Pancreas (tissue), 10 donors: ENCODE measurements around the gene VAMP4. TPM values are rescaled to one million over a fixed set of nuclear protein-coding genes. Genes with fewer than 3 reads are reported as not detected.

Source experiments
- ATAC-seq, 4 donors: fragments of 200-7000 bp; cut with Tn5 transposase; one replicate each; pipeline versions ENCODE4 v1.8.0 to v1.9.1; 2020; ENCODE audit warnings: mild to moderate bottlenecking in 4 of 4, moderate library complexity in 4 of 4
- DNase-seq, 6 donors: peaks; one replicate each; pipeline ENCODE4 v3.0.0-alpha.2; 2020
- FAIRE-seq: peaks from 2 replicates; lab custom pipeline; 2012; peaks lifted over from hg19 to GRCh38; lab: Jason Lieb, UNC
- H3K27ac ChIP-seq, 4 donors: fragments of 200-600 bp; sonication (generic); 1 replicate in 3 of 4; 2 replicates in 1 of 4; pipeline versions ENCODE4 v1.5.0 to v1.8.0; 2020
- H3K27me3 ChIP-seq, 4 donors: fragments of 200-600 bp; one replicate each; pipeline ENCODE4 v1.8.0; 2021
- H3K36me3 ChIP-seq, 3 donors: fragments of 200-600 bp; sonication (generic) in 1 of 3; one replicate each; pipeline versions ENCODE4 v1.5.0 to v1.8.0; 2020 to 2021
- H3K4me1 ChIP-seq, 3 donors: fragments of 200-600 bp; one replicate each; pipeline ENCODE4 v1.8.0; 2021
- H3K4me3 ChIP-seq, 4 donors: fragments of 200-600 bp; sonication (generic) in 2 of 4; one replicate each; pipeline versions ENCODE4 v1.5.0 to v1.8.0; 2020 to 2021
- H3K9me3 ChIP-seq, 4 donors: fragments of 200-600 bp; one replicate each; pipeline ENCODE4 v1.8.0; 2021
- WGBS, 2 donors: extraction: QIAGEN DNeasy Blood & Tissue Kit; methylation state at CpG; one replicate each; pipeline ENCODE4 v1.1.7; 2013; 5-methylcytosine and 5-hydroxymethylcytosine counted together
- intact Hi-C, 3 donors: fragments of 100-400 bp; cut with DNase I; formaldehyde crosslinking; loops; one replicate each; pipeline versions ENCODE4 v1.11.1 to v1.14.2; 2022
- polyA plus RNA-seq, 2 donors: library from polyadenylated mRNA; stranded (reverse); fragments of 200-250 nt; gene quantifications; one replicate each; pipeline ENCODE4 v1.2.3, GENCODE V29; 2013
- total RNA-seq, 6 donors: library from RNA; stranded (reverse); fragmentation: NEBNext Ultra II Directional in 4 of 6; extraction: Animal tissue kit (Norgen Biotek cat#: 25700) in 4 of 6; gene quantifications; one replicate each; pipeline versions ENCODE4 v1.2.1 to v1.2.4, GENCODE V29; 2021 to 2023
- TF ChIP-seq, protein P1 (sequence below), 4 donors: fragments of 200-600 bp; sonication (generic) in 3 of 4; IDR thresholded peaks; one replicate each; pipeline versions ENCODE4 v1.5.0 to v1.8.0; 2021; ENCODE audit warnings: antibody characterized with exemption in 4 of 4
- donor health status: healthy with polysubstance abuse.
- donor health status: DM: no; HTN: no; CAD: no; lungs with moderate emphysema.
- donor health status: DM: no; HTN: no; CAD: no.
- donor health status: control.
- donor health status: control.
- donor health status: Bipolar disorder and iron deficiency.
- donor health status: DM: yes; HTN: yes; CAD: no.
- donor health status: DM: no; HTN: no; CAD: no.
- donor health status: DM: no; HTN: no; CAD: no.
- donor health status: DM: yes; HTN: yes; CAD: no.

Gene VAMP4
- total and polyA plus RNA-seq, 8 donors = 3.2 to 7.6 (median 6.2) TPM

DNA sequence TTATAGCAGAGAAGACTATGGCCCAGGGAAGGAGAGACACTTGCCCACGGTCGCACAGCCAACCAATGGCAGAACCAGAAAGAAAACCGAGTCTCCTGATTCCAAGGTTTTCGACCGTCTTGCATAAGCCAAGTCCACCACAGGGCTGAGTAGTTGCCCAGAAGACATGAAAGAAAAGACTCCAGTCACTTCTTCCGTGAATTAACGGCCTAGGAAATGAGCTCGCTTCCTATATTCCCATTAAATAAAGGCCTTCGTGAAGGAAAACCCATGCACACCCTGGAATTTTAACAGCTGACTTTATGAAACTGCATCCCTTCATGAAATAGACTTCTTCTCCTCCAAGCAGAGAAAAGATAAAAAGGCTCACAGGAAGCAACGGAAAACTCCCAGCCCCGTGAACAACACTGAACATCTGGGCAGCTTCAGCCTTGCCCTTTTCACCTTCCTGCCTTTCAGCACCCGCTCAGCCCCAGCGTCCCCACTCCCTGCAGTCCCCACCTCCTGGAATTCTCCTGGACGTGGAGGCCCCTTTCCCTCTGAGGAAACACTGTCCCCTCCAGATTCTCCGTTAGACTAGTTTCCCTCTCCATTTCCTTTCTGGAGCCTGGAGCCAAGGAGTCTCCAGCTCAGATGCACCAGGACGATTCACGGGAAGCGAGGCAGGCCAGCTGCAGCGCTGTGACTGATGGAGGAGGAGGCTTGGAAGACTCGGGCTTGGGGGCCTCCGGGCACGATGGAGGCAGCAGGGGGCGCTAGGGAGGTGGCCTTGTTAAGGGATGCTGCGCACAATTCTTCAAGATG lies 86.7 kb downstream of the VAMP4 start:
- Histone ChIP-seq H3K4me1 (no peaks in the 10 kb centered on the region), H3K36me3 (no peaks in the 10 kb centered on the region), H3K27me3 (no peaks in the 10 kb centered on the region), H3K4me3 (no peak overlapping the region), H3K9me3 (no peaks in the 10 kb centered on the region), H3K27ac (peak overlapping the region in 3 of 4 donors; percentile 22 to 57 (median 42))
- no peak for FAIRE-seq
- ATAC-seq = peak in 3 of 4 donors; percentile 62 to 73 (median 68)
- 36 to 52% methylated on average over 24 of the region's 24 CpGs for WGBS, 2 donors
- DNase-seq = peak; percentile 12 to 74 (median 39)
- intact Hi-C loops = no loop called here
- TF ChIP-seq, protein P1, sequence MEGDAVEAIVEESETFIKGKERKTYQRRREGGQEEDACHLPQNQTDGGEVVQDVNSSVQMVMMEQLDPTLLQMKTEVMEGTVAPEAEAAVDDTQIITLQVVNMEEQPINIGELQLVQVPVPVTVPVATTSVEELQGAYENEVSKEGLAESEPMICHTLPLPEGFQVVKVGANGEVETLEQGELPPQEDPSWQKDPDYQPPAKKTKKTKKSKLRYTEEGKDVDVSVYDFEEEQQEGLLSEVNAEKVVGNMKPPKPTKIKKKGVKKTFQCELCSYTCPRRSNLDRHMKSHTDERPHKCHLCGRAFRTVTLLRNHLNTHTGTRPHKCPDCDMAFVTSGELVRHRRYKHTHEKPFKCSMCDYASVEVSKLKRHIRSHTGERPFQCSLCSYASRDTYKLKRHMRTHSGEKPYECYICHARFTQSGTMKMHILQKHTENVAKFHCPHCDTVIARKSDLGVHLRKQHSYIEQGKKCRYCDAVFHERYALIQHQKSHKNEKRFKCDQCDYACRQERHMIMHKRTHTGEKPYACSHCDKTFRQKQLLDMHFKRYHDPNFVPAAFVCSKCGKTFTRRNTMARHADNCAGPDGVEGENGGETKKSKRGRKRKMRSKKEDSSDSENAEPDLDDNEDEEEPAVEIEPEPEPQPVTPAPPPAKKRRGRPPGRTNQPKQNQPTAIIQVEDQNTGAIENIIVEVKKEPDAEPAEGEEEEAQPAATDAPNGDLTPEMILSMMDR (IDR thresholded peaks at IDR 0.05) = peak in 1 of 4 donors; percentile 12

GRCh38 chr1:171654201-171654941 lies 87.5 kb downstream of the VAMP4 start:
- DNase-seq = no peak
- H3K36me3 ChIP-seq = no peaks in the 10 kb centered on the region
- no peaks in the 10 kb centered on the region for H3K27me3 ChIP-seq
- 43 to 51% methylated on average over 8 of the region's 8 CpGs for WGBS, 2 donors
- no peaks in the 10 kb centered on the region for H3K9me3 ChIP-seq
- TF ChIP-seq, protein P1 (IDR thresholded peaks at IDR 0.05) = no peak
- peak in 3 of 4 donors; percentile 47 to 65 (median 55) for ATAC-seq
- FAIRE-seq = no peak
- peak overlapping the region in 3 of 4 donors; percentile 22 to 57 (median 42) for H3K27ac ChIP-seq
- H3K4me3 ChIP-seq = no peak overlapping the region
- intact Hi-C loops = no loop called here
- no peaks in the 10 kb centered on the region for H3K4me1 ChIP-seq

DNA sequence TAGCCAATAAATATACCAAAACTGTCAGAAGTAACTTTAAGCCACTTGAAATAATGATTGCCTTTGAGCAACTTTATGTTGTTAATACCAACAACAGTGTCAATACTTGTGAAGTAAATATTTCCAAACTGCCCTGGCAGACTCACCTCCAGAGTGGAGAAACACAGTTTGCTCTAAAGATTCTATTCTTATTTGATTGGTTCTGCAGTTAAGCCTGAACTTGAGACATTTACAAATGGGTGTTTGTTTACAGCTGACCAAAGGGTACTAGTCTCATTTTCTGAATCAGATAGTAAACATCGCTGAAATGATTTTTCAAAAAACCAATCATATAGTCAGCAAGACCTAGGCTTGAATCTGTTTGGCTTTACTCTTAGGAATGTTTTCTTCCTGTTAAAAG lies 88.1 kb downstream of the VAMP4 start:
- TF ChIP-seq, protein P1 (IDR thresholded peaks at IDR 0.05) = no peak

DNA sequence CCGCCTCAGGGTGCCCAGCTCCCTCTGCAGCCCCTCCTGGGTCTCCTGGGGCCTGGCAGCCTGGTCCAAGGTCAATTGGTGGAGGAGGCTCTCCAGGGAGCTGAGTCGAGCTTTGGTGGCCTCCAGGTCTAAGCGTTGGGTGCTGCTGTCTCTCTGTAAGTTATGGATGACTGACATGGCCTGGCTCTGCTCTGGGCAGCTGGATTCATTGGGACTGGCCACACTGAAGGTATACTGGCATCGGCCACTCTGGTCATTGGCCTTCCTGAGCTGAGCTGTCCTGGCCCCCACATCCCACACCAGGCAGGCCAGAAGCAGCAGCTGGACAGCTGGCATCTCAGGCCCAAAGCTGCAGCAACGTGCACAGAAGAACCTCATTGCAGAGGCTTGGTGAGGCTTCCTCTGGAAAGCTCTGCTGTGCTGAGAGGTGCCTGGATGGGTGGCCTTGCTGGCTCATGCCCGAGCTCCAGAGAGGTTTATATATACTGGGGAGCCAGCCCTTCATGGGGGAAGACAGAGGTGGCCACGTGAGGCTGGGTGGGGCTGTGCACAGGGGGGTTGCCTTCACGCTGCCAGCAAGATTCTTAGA lies 89.5 kb downstream of the VAMP4 start, which contains the start of gene MYOC:
MYOC (minus strand) TSS at position 455 of the 589 bp plus-strand sequence; CDS start at position 378, 77 bp downstream.
- Histone ChIP-seq H3K4me1 (no peaks in the 10 kb centered on the region), H3K27me3 (no peaks in the 10 kb centered on the region), H3K9me3 (no peaks in the 10 kb centered on the region), H3K27ac (no peak within 1 kb of the TSS), H3K4me3 (no peak within 1 kb of the TSS), H3K36me3 (no peaks in the 10 kb centered on the region)
- no peak for FAIRE-seq
- intact Hi-C loops = no loop called here
- TF ChIP-seq, protein P1 (IDR thresholded peaks at IDR 0.05) = no peak
- DNase-seq = peak in 1 of 6 donors; percentile 32
- WGBS, 2 donors = 58 to 73% methylated on average over 8 of the region's 8 CpGs
- no peak for ATAC-seq

More for the DNA sequence above, 88.1 kb downstream of the VAMP4 start:
- no peak for ATAC-seq
- 13 to 16% methylated on average over 1 of the region's 1 CpG for WGBS, 2 donors
- Histone ChIP-seq H3K4me3 (no peak overlapping the region), H3K4me1 (no peaks in the 10 kb centered on the region), H3K27ac (peak overlapping the region in 2 of 4 donors; percentile 42 to 57), H3K9me3 (no peaks in the 10 kb centered on the region), H3K36me3 (no peaks in the 10 kb centered on the region), H3K27me3 (no peaks in the 10 kb centered on the region)
- DNase-seq = no peak
- intact Hi-C loops = no loop called here
- FAIRE-seq = no peak

Other genes starting within 250 kb of the VAMP4 start
- not detected for gene MYOCOS, start 119.8 kb downstream of the VAMP4 start, total RNA-seq
- gene MYOCOS, start 119.8 kb downstream of the VAMP4 start, polyA plus RNA-seq = under 1 TPM in 1 of 2 donors, not detected in 1; 0.05 TPM
- 1 to 10 TPM in 2 of 6 donors, under 1 TPM in 2, not detected in 2; 0.19 to 2.3 (median 1.2) TPM for gene MYOC, start 89.4 kb downstream of the VAMP4 start, total RNA-seq
- under 1 TPM; 0.26 to 0.42 TPM for gene MYOC, start 89.4 kb downstream of the VAMP4 start, polyA plus RNA-seq
- gene METTL13, start 39.6 kb upstream of the VAMP4 start, total RNA-seq = 10 to 100 TPM in 4 of 6 donors, 1 to 10 TPM in 2; 7.2 to 16.6 (median 10.2) TPM
- 1 to 10 TPM; 5.2 to 9.8 TPM for gene METTL13, start 39.6 kb upstream of the VAMP4 start, polyA plus RNA-seq
- gene DNM3, start 99.4 kb upstream of the VAMP4 start, total RNA-seq = 1 to 10 TPM in 2 of 6 donors, under 1 TPM in 4; 0.54 to 1.3 (median 0.90) TPM
- gene DNM3, start 99.4 kb upstream of the VAMP4 start, polyA plus RNA-seq = under 1 TPM; 0.40 to 0.49 TPM